GM18870 (cell line): Measurements from ENCODE around the gene ILK.

ENCODE experiments used
- ATAC-seq: cut with Tn5 transposase; IDR thresholded peaks from one replicate; pipeline ENCODE4 v1.9.1; 2021; ENCODE audit warnings: moderate library complexity; ENCODE audit not compliant: unreplicated experiment

Gene ILK

GRCh38 chr11:6603287-6604080 lies at the start of gene ILK, which contains the start of gene RRP8:
ILK (plus strand) TSS chr11:6603774; CDS start chr11:6604272, 498 bp downstream.
RRP8 (minus strand) TSS chr11:6603616; CDS start chr11:6603502, 114 bp downstream.
- peak; percentile 55 for ATAC-seq

GRCh38 chr11:6554828-6555706 lies 48.5 kb upstream of the ILK start:
- ATAC-seq, result no peak

GRCh38 chr11:6556139-6556949 lies 47.2 kb upstream of the ILK start:
- ATAC-seq, result no peak

- no peak for ATAC-seq
Observed at GRCh38 chr11:6557063-6557462, 46.5 kb upstream of the ILK start.

GRCh38 chr11:6557761-6558674 lies 45.6 kb upstream of the ILK start:
- ATAC-seq, result no peak

- ATAC-seq, result no peak
Observed at GRCh38 chr11:6559369-6559768, 44.2 kb upstream of the ILK start.

- no peak for ATAC-seq
Observed at GRCh38 chr11:6561288-6561687, 42.3 kb upstream of the ILK start.

GRCh38 chr11:6563121-6563619 lies 40.4 kb upstream of the ILK start:
- no peak for ATAC-seq

GRCh38 chr11:6563667-6564066 lies 39.9 kb upstream of the ILK start:
- ATAC-seq, result no peak

- no peak for ATAC-seq
Observed at GRCh38 chr11:6565325-6565724, 38.2 kb upstream of the ILK start.

GRCh38 chr11:6565988-6566703 lies 37.4 kb upstream of the ILK start:
- ATAC-seq, result no peak

GRCh38 chr11:6566704-6567370 lies 36.7 kb upstream of the ILK start:
- no peak for ATAC-seq

GRCh38 chr11:6567371-6567745 lies 36.2 kb upstream of the ILK start:
- ATAC-seq, result no peak

- ATAC-seq, result no peak
Observed at GRCh38 chr11:6568191-6568918, 35.2 kb upstream of the ILK start.

GRCh38 chr11:6569706-6570105 lies 33.9 kb upstream of the ILK start:
- no peak for ATAC-seq

GRCh38 chr11:6570691-6571427 lies 32.7 kb upstream of the ILK start:
- no peak for ATAC-seq

- no peak for ATAC-seq
Observed at GRCh38 chr11:6571434-6572008, 32.1 kb upstream of the ILK start.
